GM20431 (cell line): ENCODE measurements around the gene PREP.

ENCODE experiments used
- in situ Hi-C: fragments of 300-500 bp; cut with MseI, MboI; formaldehyde crosslinking; loops from one replicate; pipeline ENCODE4 v1.15.0; 2020; ENCODE audit warnings: low sequenced_read_pairs; ENCODE audit not compliant: unreplicated experiment

The PREP gene

DNA sequence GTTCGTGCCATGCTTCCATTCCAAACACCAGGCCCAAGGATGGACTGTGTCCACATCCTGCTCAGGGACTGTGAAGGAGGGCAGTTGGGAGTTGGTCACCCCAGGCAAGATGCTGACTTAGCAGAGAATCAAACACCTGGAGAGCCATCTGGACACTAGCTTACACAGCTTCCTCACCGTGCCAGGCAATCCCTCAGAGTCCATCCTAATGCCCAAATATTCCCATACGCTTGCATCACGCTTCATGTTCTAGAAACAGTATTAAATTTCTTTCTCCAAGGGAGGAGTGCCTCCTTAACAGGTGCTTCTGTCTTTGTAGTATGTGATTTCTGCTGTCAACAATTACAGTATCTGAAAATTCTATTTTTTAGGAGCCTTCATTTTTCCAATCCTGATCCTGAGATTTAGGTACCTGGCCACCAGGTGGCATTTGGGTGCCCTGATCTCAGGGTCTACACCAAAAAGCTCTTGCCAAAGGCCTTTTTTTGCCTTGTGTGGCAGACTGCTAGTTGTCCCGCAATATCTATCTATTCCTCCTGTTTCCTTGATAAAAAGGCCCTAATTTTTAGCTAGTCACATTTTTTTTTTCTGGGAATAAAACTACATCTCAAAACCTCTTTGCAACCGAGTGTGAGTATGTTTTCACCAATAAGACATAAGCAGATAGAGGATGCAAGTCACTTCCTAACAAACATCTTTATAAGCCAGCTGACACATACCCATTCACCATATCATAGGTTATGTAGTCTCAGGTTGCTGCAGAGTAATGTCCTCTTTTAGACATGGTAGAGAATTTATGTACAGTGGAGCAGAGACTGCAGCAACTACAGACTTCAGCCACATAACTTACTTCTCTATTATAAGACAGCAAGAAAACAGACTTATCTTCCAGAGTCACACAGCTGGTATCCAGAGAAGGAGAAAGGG, 85.0 kb downstream of the PREP start:
- in situ Hi-C loops = no loop called here

DNA sequence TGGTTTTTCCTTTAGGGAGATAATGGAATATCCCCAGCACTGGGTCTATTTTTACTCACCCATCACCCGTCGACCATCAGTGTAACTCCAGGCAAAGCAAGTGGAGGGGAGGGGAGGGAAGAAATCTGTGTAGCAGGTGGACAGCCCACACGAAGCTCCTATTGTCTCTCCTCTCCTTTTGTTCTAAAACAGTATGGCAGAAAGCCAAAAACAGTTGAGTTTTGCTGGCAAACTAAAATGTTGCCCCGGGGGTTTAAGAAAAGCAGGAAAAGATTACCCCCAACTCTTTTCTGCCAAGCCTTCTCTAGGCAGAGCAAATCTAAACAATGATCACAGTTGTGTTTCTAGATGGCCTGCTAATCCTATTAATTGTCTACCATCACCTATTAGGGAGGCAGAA, 89.7 kb downstream of the PREP start:
- in situ Hi-C loops = no loop called here

DNA sequence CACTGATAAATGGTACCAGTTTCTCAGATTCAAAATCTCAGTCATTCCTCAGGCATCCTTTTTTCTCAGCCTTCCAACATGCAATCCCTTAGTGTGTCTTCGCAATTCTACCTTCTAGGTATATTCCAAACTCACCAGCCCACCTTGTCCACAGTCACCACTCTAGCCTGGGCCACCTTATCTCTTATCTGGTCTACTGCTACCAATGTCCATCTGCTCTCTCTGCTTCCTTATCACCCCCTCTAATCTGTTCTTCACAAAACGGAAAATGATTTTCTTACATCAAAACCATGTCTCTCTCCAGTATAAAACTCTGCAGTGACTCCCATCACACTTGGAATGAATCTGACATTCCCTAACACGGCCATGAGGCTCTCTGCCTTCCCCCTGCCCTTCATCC, 91.9 kb downstream of the PREP start:
- in situ Hi-C loops = no loop called here

DNA sequence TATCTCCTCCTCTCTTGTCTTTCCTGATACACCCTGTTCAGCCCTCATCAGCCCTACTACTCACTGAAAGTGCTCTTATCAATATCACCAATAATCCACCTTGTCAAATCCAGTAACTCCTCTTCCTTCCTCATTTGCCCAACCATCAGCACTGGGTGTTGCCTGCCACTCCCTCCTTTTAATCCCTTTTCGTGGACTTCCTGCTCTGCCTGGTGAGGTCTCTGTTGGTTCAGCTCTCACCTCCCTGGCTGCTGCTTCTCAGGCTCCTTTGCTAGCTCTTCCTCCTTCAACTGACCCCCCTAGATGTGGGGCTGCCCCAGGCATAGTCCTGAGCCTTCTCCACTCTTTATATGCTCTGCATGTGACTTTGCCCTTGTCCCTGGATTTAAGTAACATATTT, 92.5 kb downstream of the PREP start:
- in situ Hi-C loops = no loop called here

DNA sequence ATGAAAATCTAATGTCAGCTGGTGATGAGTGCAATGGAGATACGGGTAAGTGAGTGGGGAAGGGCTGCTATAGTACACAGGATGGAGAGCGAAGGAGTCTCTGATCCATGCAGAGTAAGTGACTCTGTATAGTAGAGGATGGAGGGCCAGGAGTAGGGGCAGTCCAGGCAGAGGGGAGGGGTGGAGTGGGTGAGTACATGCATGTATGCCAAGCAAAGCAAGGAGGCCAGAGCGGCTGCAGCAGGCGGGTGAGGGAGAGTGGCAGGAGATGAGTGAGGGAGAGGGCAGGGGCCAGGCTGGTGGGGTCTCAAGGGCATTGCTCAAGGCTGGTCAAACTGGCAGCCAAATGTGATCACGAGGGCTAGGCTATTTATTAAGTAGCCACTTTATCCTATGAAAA, 94.0 kb downstream of the PREP start:
- in situ Hi-C loops = no loop called here

DNA sequence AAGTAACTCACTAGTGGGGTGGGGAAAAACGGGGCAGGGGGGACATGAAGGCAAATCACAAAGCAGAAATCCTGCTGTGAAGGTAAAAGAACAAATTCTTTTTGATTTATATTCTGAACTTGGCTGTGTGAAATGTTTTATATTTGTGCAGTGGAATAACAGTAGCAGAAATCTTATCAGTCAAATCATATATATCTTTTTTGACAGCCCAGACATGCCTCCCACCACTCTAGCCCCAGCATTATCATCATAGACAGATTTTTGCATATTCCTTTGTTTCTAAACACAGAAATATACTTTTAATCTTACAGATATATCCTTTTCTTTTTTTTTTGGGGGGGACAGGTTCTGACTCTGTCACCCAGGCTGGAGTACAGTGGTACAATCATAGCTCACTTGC, 97.4 kb downstream of the PREP start:
- in situ Hi-C loops = no loop called here

DNA sequence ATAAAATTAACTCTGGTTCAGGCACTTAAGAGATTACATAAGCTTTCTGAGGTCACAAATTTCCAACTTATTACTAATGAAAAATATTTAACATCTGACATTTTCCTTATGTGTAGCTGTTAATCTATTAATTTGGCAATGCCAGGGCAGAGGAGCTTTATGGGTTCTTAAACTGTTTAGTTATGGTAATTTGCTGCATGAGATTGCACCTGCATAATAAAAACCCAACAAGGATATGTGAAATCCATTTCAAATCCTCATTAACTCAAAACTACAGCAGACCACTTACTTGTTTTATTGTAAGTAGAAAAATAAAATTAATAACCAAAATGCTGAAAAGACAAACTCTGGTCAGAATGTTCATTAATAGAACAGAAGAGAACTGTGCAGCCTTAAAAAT, 98.1 kb downstream of the PREP start:
- in situ Hi-C loops = no loop called here

DNA sequence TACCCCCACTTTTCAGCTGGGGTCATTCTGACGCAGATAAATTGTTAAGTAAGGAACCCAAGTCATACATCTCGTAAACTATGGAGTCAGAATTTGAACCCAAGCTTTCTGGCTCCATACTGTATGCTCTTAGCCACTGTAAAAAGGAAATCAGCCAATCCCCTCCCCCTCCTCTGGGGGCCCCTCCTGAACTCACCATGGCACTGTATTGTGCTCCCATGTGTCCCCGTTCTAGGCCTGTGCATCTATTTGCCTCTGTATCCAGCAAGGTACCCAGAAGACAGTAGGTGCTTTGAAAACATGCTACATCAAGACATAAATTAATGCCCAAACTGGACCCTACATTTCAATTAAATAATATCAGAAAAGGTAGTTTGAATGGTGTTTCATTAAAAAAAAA, 98.5 kb downstream of the PREP start:
- in situ Hi-C loops = no loop called here

DNA sequence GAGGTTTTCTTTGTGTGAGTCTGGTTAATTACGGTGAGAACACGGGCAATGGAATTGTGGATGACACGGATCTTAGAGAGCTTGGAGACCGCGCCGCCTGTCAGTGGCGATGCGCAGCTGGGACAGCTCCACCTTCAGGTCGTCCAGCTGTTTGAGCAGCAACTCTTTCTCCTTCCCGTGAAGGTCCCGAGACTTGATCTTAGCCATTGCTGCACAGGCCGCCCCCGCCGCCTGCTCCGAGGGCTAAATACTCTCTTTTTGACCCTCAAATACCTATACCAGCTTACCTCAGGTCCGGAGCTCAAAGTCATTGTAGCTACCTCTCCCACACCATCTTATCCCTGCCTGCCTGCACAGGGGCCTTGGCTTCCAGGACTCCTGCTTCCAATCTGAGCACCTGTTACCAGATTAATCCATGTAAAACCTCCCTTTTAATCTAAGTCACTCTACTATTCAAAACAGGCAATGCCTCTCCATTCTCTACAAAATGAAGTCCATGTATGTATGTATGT, 100.2 kb downstream of the PREP start:
- in situ Hi-C loops = no loop called here

DNA sequence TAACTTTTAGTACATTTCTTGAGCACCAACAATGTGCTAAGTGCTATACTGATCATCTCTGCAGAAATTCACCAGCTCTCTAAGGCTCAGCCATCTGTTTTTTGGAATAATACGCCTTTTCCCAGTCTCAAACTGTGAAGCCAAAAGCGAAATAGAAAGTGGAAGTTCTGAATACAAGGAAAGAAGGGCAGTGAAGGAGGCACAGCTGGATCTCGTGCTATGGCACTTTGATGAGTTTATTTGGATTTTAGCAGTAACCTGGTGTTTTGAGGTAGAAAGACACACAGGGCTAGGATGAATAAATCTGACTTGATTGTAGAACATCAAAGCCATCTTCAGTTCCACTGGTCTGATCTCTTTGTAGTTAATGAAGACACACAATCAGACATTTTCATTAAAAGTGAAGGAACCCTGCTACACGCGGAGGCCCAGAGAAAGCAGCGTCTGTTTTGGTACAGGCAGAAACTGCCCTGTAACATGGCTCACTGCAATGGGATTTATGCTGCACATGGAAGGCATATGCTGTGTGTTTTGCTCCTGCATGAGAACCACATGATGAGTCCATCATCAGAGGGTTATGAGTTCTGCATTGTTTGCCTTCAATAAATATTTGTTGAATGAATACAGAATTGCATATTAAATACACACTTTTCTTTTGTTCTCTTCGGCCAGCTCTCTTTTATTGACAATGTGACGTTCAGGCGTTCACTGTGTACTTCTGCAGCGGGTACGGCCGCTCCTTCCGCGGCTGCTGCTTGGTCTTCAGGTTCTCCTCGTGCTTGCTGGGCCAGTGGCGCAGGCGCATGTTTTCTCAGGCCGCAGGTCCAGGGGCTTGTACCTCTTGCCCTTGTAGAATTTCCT, 100.9 kb downstream of the PREP start:
- in situ Hi-C loops = no loop called here

DNA sequence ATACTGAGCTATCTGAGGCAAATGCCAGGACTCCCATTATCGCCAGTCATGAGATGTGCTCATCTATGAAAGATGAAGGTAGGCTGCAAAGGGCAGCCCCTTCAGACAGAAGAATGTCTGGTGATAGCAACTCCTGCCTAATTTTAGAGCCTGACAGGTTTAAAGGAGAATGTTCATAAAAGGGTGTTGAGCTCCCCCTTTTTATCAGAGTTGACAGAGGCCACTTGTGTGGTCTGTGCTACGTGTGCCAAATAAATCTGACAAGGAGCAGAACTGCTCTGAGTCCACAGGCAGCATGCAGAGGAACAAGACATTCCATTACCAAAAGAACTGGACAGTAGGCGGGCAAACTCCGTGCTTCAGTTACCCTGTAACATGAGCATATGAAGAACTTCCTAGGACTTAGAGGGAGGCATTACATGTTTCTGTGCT, 101.8 kb downstream of the PREP start:
- in situ Hi-C loops = no loop called here

DNA sequence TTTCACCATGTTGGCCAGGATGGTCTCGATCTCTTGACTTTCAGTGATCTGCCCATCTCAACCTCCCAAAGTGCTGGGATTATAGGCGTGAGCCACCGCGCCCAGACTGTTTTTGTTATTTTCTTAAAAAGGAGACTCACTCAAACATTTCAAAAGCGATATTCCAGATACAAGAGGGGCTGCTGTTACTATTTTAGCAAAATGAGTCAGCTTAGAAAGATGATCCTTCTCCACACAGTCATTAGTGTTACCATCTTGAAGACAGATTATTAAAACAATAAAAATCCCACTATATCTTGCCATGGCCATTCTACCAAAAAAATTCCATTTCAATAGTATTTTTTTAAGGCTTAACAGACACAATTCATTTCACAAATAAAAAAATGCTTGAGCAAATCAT, 102.8 kb downstream of the PREP start:
- in situ Hi-C loops = no loop called here

DNA sequence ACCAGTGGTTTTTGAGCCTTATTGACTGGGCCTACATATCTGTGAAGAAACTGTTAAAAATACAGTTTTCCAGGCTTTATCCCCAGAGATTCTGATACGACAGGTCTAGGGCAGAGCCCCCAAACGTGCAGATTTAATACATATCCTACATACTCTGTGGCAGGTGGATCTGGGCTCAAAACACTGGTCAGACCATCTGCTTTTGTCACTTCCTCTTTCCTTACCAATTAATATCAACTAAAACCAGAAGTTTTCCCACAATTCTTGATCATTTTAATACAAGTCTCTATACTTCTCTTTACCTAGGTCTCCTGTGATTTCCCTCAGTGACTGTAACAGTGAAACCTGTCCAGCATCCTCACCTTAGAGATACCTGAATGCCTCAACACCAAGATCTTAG, 108.8 kb downstream of the PREP start:
- in situ Hi-C loops = no loop called here

DNA sequence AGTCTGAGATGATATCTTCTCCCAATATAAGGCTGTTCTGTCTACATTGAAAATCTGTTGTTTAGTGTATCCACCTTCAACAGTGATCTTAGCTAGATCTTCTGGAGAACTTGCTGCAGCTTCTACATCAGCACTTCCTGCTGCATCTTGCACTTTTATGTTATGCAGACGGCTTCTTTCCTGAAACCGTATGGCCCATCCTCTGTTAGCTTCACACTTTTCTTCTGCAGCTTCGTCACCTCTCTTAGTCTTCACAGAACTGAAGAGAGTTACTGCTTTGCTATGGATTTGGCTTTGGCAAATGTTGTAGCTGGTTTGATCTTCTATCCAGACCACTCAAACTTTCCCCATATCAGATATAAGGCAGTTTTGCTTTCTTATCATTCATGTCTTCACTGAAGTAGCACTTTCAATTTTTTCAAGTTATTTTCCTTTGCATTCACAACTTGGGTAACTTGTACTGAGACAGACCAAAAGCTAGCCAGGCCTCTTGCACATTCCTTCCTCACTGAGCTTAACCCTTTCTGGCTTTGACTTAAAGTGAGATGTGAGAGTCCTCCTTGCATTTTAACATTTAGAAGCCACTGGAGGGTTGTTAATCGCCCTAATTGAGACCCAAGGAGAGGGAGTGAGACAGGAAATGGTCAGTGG, 110.1 kb downstream of the PREP start:
- in situ Hi-C loops = no loop called here

DNA sequence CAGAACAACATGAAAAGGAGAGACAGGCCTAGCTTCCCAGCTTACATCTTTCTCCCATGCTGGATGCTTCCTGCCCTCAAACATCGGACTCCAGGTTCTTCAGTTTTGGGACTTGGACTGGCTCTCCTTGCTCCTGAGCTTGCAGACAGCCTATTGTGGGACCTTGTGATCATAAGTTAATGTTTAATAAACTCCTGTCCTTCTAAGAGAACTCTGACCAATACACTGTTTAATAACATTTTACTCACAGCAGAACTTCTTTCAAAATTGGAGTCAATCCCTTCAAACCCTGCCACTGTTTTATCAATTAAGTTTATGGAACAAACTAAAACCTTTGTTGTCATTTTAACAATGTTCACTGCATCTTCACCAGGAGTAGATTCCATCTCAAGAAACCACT, 111.4 kb downstream of the PREP start:
- in situ Hi-C loops = no loop called here

DNA sequence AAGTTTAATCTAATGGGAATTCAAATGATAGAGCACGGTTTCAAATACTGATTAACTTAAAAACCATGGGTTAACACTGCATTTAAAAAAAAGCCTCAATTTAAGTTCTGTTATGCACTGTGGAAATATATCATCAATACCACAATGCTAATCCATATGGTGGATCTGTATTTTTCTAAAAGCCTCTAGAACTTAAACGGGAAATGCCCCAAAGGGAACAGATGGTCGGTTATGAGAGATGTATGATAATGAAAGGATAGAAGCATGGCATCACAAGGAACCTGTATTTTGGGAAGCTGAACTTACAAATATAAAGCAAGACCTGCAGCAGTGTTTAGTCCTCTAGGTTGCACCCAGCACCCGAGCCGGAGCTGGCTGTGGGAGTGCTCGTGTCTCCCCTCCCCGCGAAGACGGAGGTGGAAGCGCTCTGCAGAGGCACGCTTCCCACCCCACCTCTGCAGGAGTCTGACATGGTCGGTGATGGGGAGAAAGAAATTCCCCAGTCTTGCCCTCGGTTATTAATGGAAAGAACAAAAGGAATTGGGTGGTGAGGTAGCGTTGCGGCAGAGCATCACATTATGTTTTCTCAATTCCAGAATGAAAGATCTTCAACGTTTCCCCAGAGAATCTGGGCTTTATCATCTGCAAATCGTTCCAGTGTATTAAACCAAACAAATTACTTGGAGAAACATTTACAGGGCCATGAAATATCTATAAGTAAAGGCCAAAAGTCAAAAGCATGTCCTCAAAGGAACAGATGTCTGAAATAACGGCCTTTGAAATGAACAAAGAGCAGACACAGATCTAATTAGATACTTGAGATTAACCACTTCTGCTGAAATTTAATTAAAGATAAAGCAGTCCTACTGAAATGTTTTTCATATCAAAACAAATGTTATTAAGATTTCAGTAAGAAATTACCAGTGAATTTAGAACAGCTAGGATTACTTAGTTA, 120.0 kb downstream of the PREP start:
- in situ Hi-C loops = no loop called here

DNA sequence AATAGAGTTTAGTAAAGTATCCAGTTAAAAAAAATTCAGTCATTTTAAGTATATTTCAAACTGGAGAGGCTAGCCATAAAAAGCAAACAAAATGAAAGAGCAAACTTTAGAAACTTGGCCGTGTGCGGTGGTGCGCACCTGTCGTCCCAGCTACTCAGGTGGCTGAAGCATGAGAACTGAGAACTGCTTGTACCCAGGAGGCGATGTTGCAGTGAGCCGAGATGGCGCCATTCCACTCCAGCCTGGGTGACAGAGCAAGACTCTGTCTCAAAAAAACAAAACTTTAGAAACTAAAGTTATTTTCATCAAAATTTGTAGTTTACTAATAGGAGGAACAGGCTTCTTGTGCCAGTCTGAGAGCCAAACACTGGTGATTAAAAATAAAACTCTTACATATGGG, 122.8 kb downstream of the PREP start:
- in situ Hi-C loops = no loop called here

DNA sequence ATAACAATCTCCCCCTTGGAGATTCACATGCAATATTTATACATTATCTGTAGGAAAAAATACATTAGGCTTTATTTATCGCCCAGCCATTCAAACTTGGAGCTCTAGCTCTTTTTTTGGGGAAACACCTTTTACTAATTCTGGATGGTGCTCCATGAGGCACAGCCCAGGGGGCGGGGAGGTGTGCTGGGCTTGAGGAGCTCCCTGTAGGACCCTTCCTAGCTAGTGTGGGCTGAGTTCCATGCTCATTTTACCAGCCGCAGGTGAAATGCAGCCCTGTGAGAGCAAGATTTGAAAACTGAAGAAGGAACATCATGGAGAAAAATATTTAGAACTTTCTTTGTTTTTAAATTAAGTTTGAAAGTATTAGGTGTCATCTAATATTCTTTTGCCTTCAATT, 123.4 kb downstream of the PREP start:
- in situ Hi-C loops = no loop called here

DNA sequence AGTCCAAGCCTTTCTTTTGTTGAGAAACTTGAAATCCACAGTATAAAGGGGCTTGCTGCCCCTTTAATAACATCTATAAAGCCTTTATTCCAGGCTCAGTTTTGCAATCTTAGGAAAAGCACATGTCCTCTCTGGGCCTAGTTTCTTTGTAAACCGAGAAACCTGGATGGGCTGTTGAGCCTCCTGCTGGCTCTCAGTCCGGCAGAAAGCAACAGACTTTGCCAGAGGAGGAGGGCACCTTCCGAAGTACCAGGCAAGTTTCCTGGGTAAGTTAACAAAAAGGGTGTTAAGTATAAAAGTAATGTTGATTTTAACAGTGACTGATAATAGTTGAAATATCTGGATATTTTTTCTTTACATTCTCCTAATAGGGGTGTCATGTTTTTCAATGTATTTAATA, 124.1 kb downstream of the PREP start:
- in situ Hi-C loops = no loop called here
